ENCODE measurements around the gene TRAPPC2L. TPM values are rescaled to one million over a fixed set of nuclear protein-coding genes. Genes with fewer than 3 reads are reported as not detected.
A peak's percentile ranks its signal among the peaks of the same experiment; 100 is the strongest.

TRAPPC2L gene
- total and polyA plus RNA-seq, 2 of the 13 experiments (the other 11 are each of a cell fraction or from before 2014, with no cell fraction given), result 96.3 to 107 TPM

GRCh38 chr16:88856828-88857727 is at the start of gene TRAPPC2L, which contains the start of gene GALNS (continued):
- TF ChIP-seq SMARCC2 (IDR thresholded peaks at IDR 0.05) (no peak), ZNF558 (CRISPR knock-in tag; IDR thresholded peaks at IDR 0.05; ENCODE audit: borderline replicate concordance) (no peak; the same call in 1 of the 2 replicates), MTA1 (CRISPR knock-in tag; IDR thresholded peaks at IDR 0.05; ENCODE audit: borderline replicate concordance) (peak; percentile 71; the same call in 1 of the 2 replicates), GLMP (CRISPR knock-in tag; IDR thresholded peaks at IDR 0.05; ENCODE audit: borderline replicate concordance) (no peak), CREBL2 (CRISPR knock-in tag; IDR thresholded peaks at IDR 0.05; ENCODE audit: borderline replicate concordance) (peak; percentile 48), NR1H2 (CRISPR knock-in tag; IDR thresholded peaks at IDR 0.05; ENCODE audit: borderline replicate concordance, low read depth) (no peak; the same call in 1 of the 2 replicates), ZIK1 (CRISPR knock-in tag; IDR thresholded peaks at IDR 0.05; ENCODE audit: borderline replicate concordance, low read depth) (no peak), ZNF562 (CRISPR knock-in tag; IDR thresholded peaks at IDR 0.05; ENCODE audit: borderline replicate concordance) (no peak), RNF2 (conservative IDR thresholded peaks at IDR 0.05; ENCODE audit: low read depth) (no peak), ZNF260 (CRISPR knock-in tag; IDR thresholded peaks at IDR 0.05; ENCODE audit: borderline replicate concordance, low read depth) (0 out of 2 replicates have a peak, but pooled peaks have one; percentile 50), SIN3B (IDR thresholded peaks at IDR 0.05; ENCODE audit: low read length) (peak; percentile 92), ZNF737 (CRISPR knock-in tag; IDR thresholded peaks at IDR 0.05; ENCODE audit: borderline replicate concordance) (no peak), HES4 (CRISPR knock-in tag; IDR thresholded peaks at IDR 0.05; ENCODE audit: borderline replicate concordance) (peak; percentile 38; the same call in 1 of the 2 replicates), SAFB2 (CRISPR knock-in tag; IDR thresholded peaks at IDR 0.05; ENCODE audit: borderline replicate concordance, low read depth) (no peak; the same call in 1 of the 2 replicates), KDM5B (CRISPR knock-in tag; IDR thresholded peaks at IDR 0.05; ENCODE audit: borderline replicate concordance) (peak; percentile 89), MIER3 (CRISPR knock-in tag; IDR thresholded peaks at IDR 0.05; ENCODE audit: borderline replicate concordance) (no peak; the same call in 1 of the 2 replicates), ATM (IDR thresholded peaks at IDR 0.05; ENCODE audit: borderline replicate concordance) (no peak), ZNF841 (CRISPR knock-in tag; IDR thresholded peaks at IDR 0.05; ENCODE audit: borderline replicate concordance) (peak; percentile 25; the same call in 1 of the 2 replicates), TFDP1 (CRISPR knock-in tag; IDR thresholded peaks at IDR 0.05; ENCODE audit: borderline replicate concordance) (peak; percentile 64; the same call in 1 of the 2 replicates), DNMT3B (CRISPR knock-in tag; conservative IDR thresholded peaks at IDR 0.05) (0 out of 2 replicates have a peak, but pooled peaks have one; percentile 27), TARDBP (CRISPR knock-in tag; IDR thresholded peaks at IDR 0.05) (no peak), SMC3 (IDR thresholded peaks at IDR 0.05; ENCODE audit: low read length) (no peak), HNRNPH1 (optimal IDR thresholded peaks at IDR 0.05; ENCODE audit: low read depth, low read length) (no peak), KMT2B (CRISPR knock-in tag; IDR thresholded peaks at IDR 0.05) (peak; percentile 57; the same call in 1 of the 2 replicates), ZNF124 (CRISPR knock-in tag; IDR thresholded peaks at IDR 0.05) (no peak)

All from HepG2 (cell line).